NCI-H128 (cell line): Measurements from ENCODE around the gene CENPX.

Experiments
- DNase-seq: peaks from one replicate; lab custom pipeline; 2025; ENCODE audit not compliant: unreplicated experiment; lab: John Stamatoyannopoulos, UW

The CENPX gene

GRCh38 chr17:82012261-82012639 is 10.4 kb downstream of the CENPX start:
- no peak for DNase-seq

- no peak for DNase-seq
Observed at GRCh38 chr17:82011617-82012187, 11.0 kb downstream of the CENPX start.

GRCh38 chr17:82010575-82011525 is 11.8 kb downstream of the CENPX start:
- no peak for DNase-seq

GRCh38 chr17:82009413-82009812 is 13.3 kb downstream of the CENPX start:
- no peak for DNase-seq

GRCh38 chr17:82008941-82009405 is 13.7 kb downstream of the CENPX start:
- DNase-seq = no peak

- DNase-seq = no peak
Observed at GRCh38 chr17:82008258-82008940, 14.3 kb downstream of the CENPX start.

- no peak for DNase-seq
Observed at GRCh38 chr17:82007495-82008257, 15.0 kb downstream of the CENPX start.

- DNase-seq = no peak
Observed at GRCh38 chr17:82007228-82007494, 15.5 kb downstream of the CENPX start.

GRCh38 chr17:82006468-82007227 is 16.0 kb downstream of the CENPX start:
- no peak for DNase-seq

GRCh38 chr17:82005701-82006348 is 16.9 kb downstream of the CENPX start:
- DNase-seq = no peak

GRCh38 chr17:82004517-82005455 is 17.9 kb downstream of the CENPX start:
- DNase-seq = no peak

GRCh38 chr17:82003411-82004381 is 19.0 kb downstream of the CENPX start:
- DNase-seq = no peak

- DNase-seq = no peak
Observed at GRCh38 chr17:82001571-82002056, 21.1 kb downstream of the CENPX start.

- no peak for DNase-seq
Observed at GRCh38 chr17:82000803-82001570, 21.7 kb downstream of the CENPX start.

GRCh38 chr17:81999976-82000802 is 22.5 kb downstream of the CENPX start:
- no peak for DNase-seq

GRCh38 chr17:81999587-81999975 is 23.1 kb downstream of the CENPX start:
- no peak for DNase-seq
